ENCODE measurements around the gene ADGRE1.

The ADGRE1 gene

DNA sequence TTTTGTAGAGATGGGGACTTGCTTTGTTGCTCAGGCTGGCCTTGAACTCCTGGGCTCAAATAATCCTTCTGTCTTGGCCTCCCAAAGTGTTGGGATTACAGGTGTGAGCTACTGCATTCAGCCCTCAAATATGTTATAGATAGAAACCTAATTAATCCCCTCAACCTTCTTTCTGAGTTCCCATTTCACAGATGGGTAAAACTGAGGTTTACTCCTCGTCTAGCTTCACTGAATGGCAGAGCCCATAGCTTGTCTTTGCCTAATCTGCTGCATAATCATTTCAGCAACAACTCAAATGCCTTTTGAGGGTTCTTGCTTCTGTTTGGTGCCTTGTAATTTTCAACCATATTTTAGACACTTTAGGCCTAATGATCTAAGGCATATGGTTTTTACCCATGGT, 36.0 kb upstream of the ADGRE1 start:
- H3K4me3 ChIP-seq (ENCODE audit: control insufficient read depth, low read depth, low read length), result no peak overlapping the region
- TF ChIP-seq, protein P1, sequence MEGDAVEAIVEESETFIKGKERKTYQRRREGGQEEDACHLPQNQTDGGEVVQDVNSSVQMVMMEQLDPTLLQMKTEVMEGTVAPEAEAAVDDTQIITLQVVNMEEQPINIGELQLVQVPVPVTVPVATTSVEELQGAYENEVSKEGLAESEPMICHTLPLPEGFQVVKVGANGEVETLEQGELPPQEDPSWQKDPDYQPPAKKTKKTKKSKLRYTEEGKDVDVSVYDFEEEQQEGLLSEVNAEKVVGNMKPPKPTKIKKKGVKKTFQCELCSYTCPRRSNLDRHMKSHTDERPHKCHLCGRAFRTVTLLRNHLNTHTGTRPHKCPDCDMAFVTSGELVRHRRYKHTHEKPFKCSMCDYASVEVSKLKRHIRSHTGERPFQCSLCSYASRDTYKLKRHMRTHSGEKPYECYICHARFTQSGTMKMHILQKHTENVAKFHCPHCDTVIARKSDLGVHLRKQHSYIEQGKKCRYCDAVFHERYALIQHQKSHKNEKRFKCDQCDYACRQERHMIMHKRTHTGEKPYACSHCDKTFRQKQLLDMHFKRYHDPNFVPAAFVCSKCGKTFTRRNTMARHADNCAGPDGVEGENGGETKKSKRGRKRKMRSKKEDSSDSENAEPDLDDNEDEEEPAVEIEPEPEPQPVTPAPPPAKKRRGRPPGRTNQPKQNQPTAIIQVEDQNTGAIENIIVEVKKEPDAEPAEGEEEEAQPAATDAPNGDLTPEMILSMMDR (conservative IDR thresholded peaks at IDR 0.05; ENCODE audit: control insufficient read depth, insufficient read depth, low read depth, low read length), result no peak

DNA sequence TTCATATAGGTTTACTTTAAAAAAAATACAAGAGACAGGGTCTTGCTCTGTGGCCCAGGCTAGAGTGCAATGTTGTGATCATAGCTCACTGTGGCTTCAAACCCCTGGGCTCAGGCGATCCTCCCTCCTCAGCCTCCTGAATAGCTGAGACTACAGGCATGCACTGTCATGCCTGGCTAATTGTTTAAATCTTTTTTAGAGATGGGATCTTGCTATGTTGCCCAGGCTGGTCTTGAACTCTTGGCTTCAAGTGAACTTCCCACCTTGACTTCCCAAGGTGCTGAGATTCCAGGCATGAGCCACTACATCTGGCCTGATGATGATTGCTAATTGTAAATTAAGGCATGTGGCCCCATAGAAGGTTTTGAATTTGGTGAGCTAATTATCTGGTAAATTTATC, 35.4 kb upstream of the ADGRE1 start:
- no peak overlapping the region for H3K4me3 ChIP-seq (ENCODE audit: control insufficient read depth, low read depth, low read length)
- no peak for DNase-seq (ENCODE audit: low read depth)
- TF ChIP-seq, protein P1 (conservative IDR thresholded peaks at IDR 0.05; ENCODE audit: control insufficient read depth, insufficient read depth, low read depth, low read length), result no peak

More for the DNA sequence above, 36.0 kb upstream of the ADGRE1 start:
- no peak for DNase-seq (ENCODE audit: low read depth)

DNA sequence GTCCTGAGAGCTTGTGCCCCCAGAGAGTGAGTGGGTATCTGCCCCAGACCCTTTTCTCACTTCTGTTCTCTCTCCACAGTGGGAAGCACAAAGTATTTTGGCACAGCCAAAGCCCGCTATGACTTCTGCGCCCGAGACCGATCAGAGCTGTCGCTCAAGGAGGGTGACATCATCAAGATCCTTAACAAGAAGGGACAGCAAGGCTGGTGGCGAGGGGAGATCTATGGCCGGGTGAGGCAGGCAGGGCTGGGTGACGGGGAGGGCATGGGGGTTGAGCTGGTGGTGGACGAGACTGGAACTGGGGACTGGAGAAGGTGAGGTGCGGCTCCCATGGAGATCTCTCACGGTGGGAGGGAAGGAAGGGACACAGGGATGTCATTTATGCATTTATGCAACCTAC, 33.5 kb upstream of the ADGRE1 start:
- no peak overlapping the region for H3K4me3 ChIP-seq (ENCODE audit: control insufficient read depth, low read depth, low read length)
- TF ChIP-seq, protein P1 (conservative IDR thresholded peaks at IDR 0.05; ENCODE audit: control insufficient read depth, insufficient read depth, low read depth, low read length), result no peak
- no peak for DNase-seq (ENCODE audit: low read depth)

DNA sequence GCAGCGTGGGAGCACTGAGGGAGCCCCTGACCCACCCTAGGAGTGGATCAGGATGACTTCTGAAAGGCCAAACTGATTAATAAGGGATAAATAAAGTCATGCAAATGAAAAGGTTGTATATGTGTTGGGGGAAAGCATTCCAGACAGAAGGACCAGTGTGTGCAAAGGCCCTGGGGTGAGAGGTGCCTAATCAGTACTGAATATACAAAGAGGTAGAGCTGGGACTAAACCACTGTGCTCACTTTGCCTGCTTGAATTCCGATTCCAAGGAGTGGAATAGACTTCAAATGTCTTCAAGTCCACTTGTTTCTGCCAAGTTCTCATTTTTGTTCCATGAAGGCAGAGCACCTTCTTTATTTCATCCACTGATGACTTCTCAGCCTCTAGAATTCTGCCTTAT, 32.6 kb upstream of the ADGRE1 start:
- H3K4me3 ChIP-seq (ENCODE audit: control insufficient read depth, low read depth, low read length), result no peak overlapping the region
- DNase-seq (ENCODE audit: low read depth), result no peak
- TF ChIP-seq, protein P1 (conservative IDR thresholded peaks at IDR 0.05; ENCODE audit: control insufficient read depth, insufficient read depth, low read depth, low read length), result no peak

DNA sequence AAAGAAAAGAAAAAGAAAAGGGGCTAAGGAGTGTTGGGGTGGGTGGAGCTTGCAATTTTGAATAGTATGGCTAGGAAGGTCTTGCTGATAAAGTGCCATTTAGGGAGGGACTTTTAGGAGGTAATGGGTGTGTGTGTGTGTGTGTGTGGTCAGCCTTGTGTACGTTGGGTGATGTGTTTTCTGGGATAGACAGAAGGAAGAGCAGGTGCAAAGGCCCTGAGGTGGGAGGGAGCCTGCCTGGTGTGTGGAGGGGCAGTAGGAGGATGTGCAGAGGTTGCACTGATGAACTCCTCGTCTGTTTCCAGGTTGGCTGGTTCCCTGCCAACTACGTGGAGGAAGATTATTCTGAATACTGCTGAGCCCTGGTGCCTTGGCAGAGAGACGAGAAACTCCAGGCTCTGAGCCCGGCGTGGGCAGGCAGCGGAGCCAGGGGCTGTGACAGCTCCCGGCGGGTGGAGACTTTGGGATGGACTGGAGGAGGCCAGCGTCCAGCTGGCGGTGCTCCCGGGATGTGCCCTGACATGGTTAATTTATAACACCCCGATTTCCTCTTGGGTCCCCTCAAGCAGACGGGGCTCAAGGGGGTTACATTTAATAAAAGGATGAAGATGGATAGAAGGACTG, 30.5 kb upstream of the ADGRE1 start:
- no peak overlapping the region for H3K4me3 ChIP-seq (ENCODE audit: control insufficient read depth, low read depth, low read length)
- no peak for DNase-seq (ENCODE audit: low read depth)
- TF ChIP-seq, protein P1 (conservative IDR thresholded peaks at IDR 0.05; ENCODE audit: control insufficient read depth, insufficient read depth, low read depth, low read length), result no peak

DNA sequence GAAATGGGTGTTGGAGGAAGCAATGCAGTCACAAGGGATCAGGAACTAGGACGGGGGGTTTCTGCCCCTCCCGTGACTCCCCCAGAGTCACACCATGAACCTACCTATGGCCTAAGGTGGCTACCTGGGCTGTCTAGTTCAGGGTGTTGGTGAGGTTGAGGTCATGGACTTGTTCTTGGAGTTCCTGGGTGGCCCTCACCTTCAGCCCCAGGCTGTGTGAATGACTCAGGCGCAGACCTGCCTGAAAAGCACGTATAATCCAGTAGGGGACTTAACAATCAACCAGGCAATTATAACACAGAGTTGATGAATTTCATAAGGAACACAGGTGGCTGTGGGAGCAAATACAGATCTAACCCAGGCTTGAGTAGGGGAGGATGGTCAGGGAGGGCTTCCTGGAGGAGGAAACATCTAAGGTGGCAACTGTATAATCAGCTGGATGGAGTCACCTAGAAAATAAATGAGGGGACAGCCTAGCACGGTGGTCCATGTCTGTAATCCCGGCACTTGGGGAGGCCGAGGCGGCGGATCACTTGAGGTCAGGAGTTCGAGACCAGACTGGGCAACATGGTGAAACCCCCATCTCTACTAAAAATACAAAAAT, 25.6 kb upstream of the ADGRE1 start:
- no peak overlapping the region for H3K4me3 ChIP-seq (ENCODE audit: control insufficient read depth, low read depth, low read length)
- no peak for DNase-seq (ENCODE audit: low read depth)
- TF ChIP-seq, protein P1 (conservative IDR thresholded peaks at IDR 0.05; ENCODE audit: control insufficient read depth, insufficient read depth, low read depth, low read length), result no peak
